Measurements from ENCODE around the gene METTL24.
"Not testable (repeated sequence)": the region's sequence is repeated elsewhere in the genome, so short reads cannot be mapped to it uniquely, and the experiment has no call there.

Gene METTL24

DNA sequence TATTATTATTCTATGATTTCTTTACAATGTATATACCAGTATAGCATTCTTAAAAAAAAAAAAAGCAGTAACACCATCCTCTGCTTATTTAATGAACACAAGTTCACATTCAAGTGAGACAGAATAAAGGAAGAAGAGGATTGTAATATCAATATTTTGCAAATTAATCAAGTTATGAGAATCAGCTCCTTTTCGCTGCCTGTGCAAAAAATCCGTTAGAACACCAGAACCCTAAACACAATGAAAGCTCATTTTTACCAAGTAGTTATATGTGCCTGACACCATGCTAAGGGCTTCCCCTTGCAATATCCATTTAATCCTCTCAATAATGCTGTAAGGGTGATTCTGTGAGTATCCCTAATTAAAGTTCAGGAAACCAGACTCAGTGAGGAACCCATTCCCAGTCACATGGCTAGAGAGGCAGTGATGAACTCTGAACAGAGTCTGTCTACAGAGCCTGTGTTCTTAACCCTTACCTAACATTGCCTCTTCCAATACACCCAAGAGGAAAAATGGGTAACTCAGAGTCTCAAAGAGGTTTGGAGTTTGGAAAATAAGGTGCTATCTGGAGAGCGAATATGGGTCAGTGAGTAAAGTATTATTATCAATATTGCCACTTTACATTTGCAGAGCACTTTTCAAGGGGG is 111.1 kb downstream of the METTL24 start:
- no peak for DNase-seq

GRCh38 chr6:110246378-110246777 is 111.8 kb downstream of the METTL24 start:
- DNase-seq, result no peak

DNA sequence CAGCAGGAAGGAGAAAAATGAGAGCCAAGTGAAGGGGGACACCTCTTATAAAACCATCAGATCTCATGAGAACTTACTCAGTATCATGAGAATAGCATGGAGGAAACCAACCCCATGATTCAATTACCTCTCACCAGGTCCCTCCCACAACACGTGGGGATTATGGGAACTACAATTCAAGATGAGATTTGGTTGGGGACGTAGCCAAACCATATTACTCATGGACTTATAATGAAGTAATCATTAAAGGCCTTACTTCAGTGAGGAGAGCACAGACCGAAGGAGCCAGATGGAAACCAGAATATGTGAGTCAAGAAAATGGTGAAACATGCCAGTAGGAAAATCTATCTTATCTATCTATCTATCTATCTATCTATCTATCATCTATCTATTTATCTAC is 113.5 kb downstream of the METTL24 start:
- DNase-seq, result not testable (repeated sequence)

GRCh38 chr6:110239526-110240274 is 118.4 kb downstream of the METTL24 start:
- no peak for DNase-seq

GRCh38 chr6:110236007-110236406 is 122.1 kb downstream of the METTL24 start:
- DNase-seq, result not testable (repeated sequence)

DNA sequence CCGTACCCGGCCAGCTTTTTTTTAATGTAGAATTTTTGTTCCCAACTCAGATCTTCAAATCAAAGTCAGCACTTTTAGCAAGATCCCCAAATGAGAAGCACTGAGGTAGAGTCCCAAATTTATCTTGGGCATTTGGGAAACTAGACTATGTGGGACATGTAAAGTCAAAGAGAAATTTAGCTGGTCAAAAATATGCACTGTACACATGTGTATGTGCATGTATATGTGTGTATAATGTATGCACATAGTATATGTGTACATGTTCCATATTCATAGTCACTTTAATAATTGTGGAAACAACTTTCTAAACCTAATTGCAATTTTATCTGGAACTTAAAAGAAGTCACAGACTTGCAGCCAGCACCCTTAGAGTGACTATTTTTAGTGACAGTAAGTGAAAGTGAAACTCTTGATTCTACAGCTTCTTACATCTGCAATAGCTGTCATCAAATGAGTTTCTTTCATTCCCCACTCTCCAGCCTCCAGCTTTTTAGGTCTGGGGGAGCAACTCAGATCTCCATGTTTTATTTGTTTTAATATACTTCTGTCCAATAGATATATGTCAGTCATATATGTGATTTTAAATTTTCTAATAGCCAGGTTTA is 124.3 kb downstream of the METTL24 start:
- peak in 1 of 2 donors; percentile 5 for DNase-seq

- no peak for DNase-seq
These were observed 125.7 kb downstream of the METTL24 start for GRCh38 chr6:110232450-110232849.

DNA sequence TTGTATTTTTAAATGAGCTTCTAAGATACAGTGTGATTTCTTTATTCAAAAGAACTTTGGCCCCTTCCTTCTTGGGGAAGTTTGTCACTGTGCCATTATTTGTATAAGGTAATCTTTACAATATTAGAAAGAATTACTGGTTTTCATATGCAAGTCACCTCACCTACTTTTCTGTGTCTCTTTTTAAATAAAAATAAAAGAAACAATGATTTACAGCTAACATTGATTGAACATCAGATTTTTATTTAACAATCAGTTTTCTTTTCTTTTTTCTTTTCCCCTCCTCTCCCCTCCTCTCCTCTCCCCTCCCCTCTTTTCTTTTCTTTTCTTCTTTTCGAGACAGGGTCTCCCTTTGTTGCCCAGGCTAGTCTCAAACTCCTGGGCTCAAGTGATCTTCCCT is 131.9 kb downstream of the METTL24 start:
- DNase-seq, result no peak

GRCh38 chr6:110221738-110222137 is 136.4 kb downstream of the METTL24 start:
- no peak for DNase-seq

DNA sequence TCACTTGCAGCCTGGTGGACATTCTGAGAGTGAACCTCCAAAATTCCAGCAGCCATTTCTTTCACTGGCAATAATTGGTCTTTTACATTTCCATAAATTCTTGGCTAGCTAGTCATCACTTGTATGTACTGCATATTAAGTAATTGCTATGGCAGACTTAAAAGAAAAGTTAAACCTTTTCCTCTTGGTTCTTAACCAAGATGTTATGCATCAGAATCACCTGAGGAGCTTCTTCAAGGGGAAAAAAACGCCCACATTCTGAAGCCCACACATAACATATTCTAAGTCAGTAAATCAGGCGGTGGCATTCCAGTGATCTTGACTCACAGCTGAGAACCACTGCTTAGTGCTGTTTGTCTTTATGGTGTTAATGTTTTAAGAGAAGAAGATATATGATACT is 140.9 kb downstream of the METTL24 start:
- no peak for DNase-seq

- DNase-seq, result no peak
These were observed 142.0 kb downstream of the METTL24 start for GRCh38 chr6:110216140-110216539.

- DNase-seq, result no peak
These were observed 143.8 kb downstream of the METTL24 start for GRCh38 chr6:110214338-110214737.

DNA sequence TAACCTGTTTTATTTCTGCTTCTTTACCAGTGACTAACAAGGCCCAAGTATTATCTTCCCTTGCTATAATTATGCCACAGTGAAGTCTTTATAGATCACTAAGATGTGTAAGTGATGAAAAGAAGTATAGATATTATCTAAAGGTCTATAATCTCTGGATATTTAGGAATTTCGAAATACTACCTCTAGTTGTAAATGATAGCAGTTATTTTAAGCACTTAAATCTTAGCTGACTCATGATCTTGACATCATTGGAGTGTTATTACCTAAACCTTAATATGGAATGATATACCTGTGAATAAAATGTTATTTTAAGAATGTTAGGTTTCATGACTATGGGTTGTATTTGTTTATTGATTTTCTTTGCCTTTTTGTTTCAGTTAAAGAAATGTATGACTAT is 146.4 kb downstream of the METTL24 start:
- DNase-seq, result no peak

DNA sequence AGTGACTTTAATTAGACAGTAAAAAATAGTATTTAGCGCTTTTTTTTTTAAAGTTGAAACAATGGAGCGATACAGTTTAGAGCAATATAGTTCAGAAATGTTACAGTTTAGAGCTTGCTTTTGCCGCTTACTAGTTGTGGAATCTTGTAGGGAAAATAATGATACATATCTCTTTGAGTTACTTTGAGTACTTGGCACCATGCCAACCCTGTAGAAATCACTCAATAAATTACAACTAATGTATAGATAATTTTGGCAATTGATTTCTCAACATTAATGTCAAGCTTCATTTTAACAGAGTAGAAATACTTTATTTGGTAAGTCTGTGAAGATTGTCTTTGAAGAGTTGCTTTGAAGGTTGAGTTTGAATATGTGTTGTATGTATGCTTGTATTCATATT is 150.5 kb downstream of the METTL24 start:
- no peak for DNase-seq

DNA sequence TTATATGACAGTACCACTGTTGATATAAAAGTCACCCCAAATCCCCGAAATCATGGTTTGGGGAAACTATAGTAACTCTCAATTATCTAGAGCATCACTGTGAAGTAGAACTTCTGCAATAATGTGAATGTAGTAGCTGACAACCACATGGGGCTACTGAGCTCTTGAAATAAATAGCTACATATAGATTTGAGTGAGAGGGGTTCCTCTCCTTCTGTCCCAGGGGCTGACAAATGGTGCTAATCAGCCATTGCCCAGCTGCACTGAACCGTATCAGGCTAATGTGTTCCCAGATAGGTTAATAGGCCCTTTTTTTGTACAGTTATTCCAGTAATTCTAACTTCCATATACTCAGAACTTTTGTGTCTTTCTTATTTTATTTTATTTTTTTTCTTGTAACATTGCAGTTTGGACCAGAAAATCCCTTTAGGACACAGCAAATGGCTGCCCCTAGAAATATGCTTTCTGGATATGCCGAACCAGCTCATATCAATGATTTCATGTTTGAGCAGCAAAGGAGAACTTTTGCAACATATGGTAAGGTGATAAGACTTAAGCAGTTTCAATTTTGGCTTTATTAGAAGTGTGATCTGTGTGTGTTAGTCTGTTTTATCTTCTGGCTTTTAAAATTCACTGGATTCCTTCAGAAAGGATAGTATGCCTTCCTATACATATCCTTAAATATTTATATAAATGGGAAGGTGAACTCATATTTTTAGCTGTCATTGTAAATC is 156.8 kb downstream of the METTL24 start:
- no peak for DNase-seq

DNA sequence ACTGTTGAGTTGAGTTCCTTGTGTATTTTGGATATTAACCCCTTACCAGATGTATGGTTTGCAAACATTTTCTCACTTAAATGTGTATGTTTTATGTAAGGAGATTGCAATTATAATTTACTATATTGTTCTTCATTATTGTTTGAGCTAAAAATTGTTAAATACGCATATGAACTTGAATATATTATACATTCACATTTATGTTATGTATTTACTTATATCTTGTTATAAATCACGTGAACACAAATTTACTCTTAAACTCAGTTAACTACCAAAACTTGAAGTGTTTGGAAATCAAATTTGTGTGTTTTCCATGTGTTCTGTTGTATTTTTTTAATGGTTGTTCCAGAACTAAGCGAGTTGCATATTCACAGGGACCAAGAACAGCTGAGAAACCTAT is 159.6 kb downstream of the METTL24 start:
- DNase-seq, result no peak

DNA sequence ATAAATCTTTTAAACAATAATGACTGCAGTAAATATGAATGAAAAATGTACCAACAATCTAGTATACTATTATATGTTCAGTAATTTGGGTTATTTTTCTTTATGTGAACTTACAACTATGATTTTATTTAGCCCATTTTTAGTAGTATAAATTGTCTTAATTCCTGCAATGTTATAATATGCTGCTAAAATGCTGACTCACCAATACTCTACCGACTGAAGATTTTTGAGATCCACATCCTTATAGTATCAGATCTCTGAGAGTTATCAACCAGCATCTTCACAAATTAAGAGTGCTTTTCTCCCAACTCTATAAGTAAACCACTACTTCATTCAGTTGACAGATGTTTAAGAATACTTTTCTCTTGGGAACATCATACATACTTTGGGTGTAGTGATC is 161.3 kb downstream of the METTL24 start:
- no peak for DNase-seq

GRCh38 chr6:110195639-110196038 is 162.5 kb downstream of the METTL24 start:
- DNase-seq, result no peak

All from CD4-positive, alpha-beta T cell treated with Interleukin-1 beta for 1 hour (primary cell).